PC-9 (cell line): ENCODE measurements around the gene COL16A1.

Experiments
- EZH2 ChIP-seq: fragments of 200-600 bp; sonication (generic); IDR thresholded peaks from 2 replicates; pipeline ENCODE4 v1.8.0; 2017; ENCODE audit warnings: antibody characterized with exemption, low read depth
- TF ChIP-seq, protein P1 (sequence below): fragments of 200-600 bp; sonication (generic); conservative IDR thresholded peaks from 2 replicates; pipeline ENCODE4 v1.6.1; 2017; ENCODE audit warnings: mixed run types, antibody characterized with exemption, mild to moderate bottlenecking, moderate library complexity

DNA sequence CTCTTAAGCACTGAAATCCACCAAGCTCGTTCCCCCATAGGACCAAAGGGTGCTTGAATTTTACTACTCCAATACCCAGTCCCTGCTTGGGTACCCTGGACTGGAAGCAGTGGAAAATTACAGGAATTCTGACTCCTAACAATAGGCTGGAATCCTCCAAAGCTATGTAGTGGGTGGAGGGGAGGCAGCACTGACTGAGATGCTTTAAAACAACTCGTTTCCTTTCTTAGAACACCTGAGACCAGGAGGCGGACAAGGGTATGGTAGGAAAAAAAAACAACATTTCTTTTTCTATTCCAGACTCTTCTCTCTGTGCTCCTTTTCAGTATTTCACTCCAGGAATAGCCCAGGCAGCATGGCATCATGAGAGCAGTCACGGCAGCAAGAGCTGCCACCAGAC, 61.5 kb downstream of the COL16A1 start:
- TF ChIP-seq, protein P1, sequence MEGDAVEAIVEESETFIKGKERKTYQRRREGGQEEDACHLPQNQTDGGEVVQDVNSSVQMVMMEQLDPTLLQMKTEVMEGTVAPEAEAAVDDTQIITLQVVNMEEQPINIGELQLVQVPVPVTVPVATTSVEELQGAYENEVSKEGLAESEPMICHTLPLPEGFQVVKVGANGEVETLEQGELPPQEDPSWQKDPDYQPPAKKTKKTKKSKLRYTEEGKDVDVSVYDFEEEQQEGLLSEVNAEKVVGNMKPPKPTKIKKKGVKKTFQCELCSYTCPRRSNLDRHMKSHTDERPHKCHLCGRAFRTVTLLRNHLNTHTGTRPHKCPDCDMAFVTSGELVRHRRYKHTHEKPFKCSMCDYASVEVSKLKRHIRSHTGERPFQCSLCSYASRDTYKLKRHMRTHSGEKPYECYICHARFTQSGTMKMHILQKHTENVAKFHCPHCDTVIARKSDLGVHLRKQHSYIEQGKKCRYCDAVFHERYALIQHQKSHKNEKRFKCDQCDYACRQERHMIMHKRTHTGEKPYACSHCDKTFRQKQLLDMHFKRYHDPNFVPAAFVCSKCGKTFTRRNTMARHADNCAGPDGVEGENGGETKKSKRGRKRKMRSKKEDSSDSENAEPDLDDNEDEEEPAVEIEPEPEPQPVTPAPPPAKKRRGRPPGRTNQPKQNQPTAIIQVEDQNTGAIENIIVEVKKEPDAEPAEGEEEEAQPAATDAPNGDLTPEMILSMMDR, result no peak
- TF ChIP-seq EZH2, result no peak
